ENCODE measurements around the gene UXS1.

The UXS1 gene

GRCh38 chr2:106057206-106057605 is 136.9 kb downstream of the UXS1 start:
- no peak for TF ChIP-seq LEF1 (IDR thresholded peaks at IDR 0.05; ENCODE audit: borderline replicate concordance)
- no peak for TF ChIP-seq CTBP1 (IDR thresholded peaks at IDR 0.05; ENCODE audit: borderline replicate concordance)
- no peak for TF ChIP-seq SUZ12 (IDR thresholded peaks at IDR 0.05)
- TF ChIP-seq HDGF (IDR thresholded peaks at IDR 0.05; ENCODE audit: borderline replicate concordance): no peak
- no peak for TF ChIP-seq ARNT (IDR thresholded peaks at IDR 0.05)
- TF ChIP-seq L3MBTL2 (conservative IDR thresholded peaks at IDR 0.05): no peak
- no peak for TF ChIP-seq PKNOX1 (IDR thresholded peaks at IDR 0.05)
- TF ChIP-seq ELF4 (IDR thresholded peaks at IDR 0.05): no peak
- TF ChIP-seq SP1 (IDR thresholded peaks at IDR 0.05): no peak
- no peak for TF ChIP-seq BHLHE40 (IDR thresholded peaks at IDR 0.05; ENCODE audit: borderline replicate concordance)
- TF ChIP-seq ZNF384 (IDR thresholded peaks at IDR 0.05): no peak
- no peak for TF ChIP-seq FOXM1 (IDR thresholded peaks at IDR 0.05; ENCODE audit: borderline replicate concordance)
- ChIA-PET CTCF (no interaction called here), POLR2A (no interaction called here)
- DNase-seq (ENCODE audit: extremely low spot score): no peak

- POLR2A ChIA-PET: no interaction called here
- CTCF ChIA-PET: no interaction called here
- TF ChIP-seq LEF1 (IDR thresholded peaks at IDR 0.05; ENCODE audit: borderline replicate concordance): no peak
- no peak for TF ChIP-seq SUZ12 (IDR thresholded peaks at IDR 0.05)
- no peak for TF ChIP-seq ELF4 (IDR thresholded peaks at IDR 0.05)
- TF ChIP-seq L3MBTL2 (conservative IDR thresholded peaks at IDR 0.05): no peak
- no peak for TF ChIP-seq NFRKB (IDR thresholded peaks at IDR 0.05)
Observed at GRCh38 chr2:106054880-106055655, 139.0 kb downstream of the UXS1 start.

GRCh38 chr2:106054321-106054720 is 139.8 kb downstream of the UXS1 start:
- TF ChIP-seq LEF1 (IDR thresholded peaks at IDR 0.05; ENCODE audit: borderline replicate concordance) (no peak), ZNF384 (IDR thresholded peaks at IDR 0.05) (no peak), FOXK2 (IDR thresholded peaks at IDR 0.05) (no peak), ARNT (IDR thresholded peaks at IDR 0.05) (no peak), ELF4 (IDR thresholded peaks at IDR 0.05) (no peak), TARDBP (IDR thresholded peaks at IDR 0.05) (no peak), BHLHE40 (IDR thresholded peaks at IDR 0.05; ENCODE audit: borderline replicate concordance) (no peak), FOXA1 (IDR thresholded peaks at IDR 0.05) (no peak), CTBP1 (IDR thresholded peaks at IDR 0.05; ENCODE audit: borderline replicate concordance) (no peak), PKNOX1 (IDR thresholded peaks at IDR 0.05) (no peak), NFRKB (IDR thresholded peaks at IDR 0.05) (no peak), FOXM1 (IDR thresholded peaks at IDR 0.05; ENCODE audit: borderline replicate concordance) (no peak), SP1 (IDR thresholded peaks at IDR 0.05) (no peak), SUZ12 (IDR thresholded peaks at IDR 0.05) (no peak), HDGF (IDR thresholded peaks at IDR 0.05; ENCODE audit: borderline replicate concordance) (no peak), L3MBTL2 (conservative IDR thresholded peaks at IDR 0.05) (no peak)
- CTCF ChIA-PET: no interaction called here
- POLR2A ChIA-PET: no interaction called here
- DNase-seq (ENCODE audit: extremely low spot score): no peak

More at GRCh38 chr2:106054880-106055655, 139.0 kb downstream of the UXS1 start:
- DNase-seq (ENCODE audit: extremely low spot score): no peak

- CTCF ChIA-PET: no interaction called here
- POLR2A ChIA-PET: no interaction called here
Observed at GRCh38 chr2:106053581-106053980, 140.5 kb downstream of the UXS1 start.

GRCh38 chr2:106053116-106053515 is 141.0 kb downstream of the UXS1 start:
- DNase-seq (ENCODE audit: extremely low spot score): no peak
- TF ChIP-seq ARNT (IDR thresholded peaks at IDR 0.05) (no peak), TARDBP (IDR thresholded peaks at IDR 0.05) (no peak), HDGF (IDR thresholded peaks at IDR 0.05; ENCODE audit: borderline replicate concordance) (no peak), FOXK2 (IDR thresholded peaks at IDR 0.05) (no peak), NFRKB (IDR thresholded peaks at IDR 0.05) (no peak), L3MBTL2 (conservative IDR thresholded peaks at IDR 0.05) (no peak), SP1 (IDR thresholded peaks at IDR 0.05) (no peak)
- ChIA-PET CTCF (no interaction called here), POLR2A (no interaction called here)

More at GRCh38 chr2:106053581-106053980, 140.5 kb downstream of the UXS1 start:
- no peak for DNase-seq (ENCODE audit: extremely low spot score)
- TF ChIP-seq L3MBTL2 (conservative IDR thresholded peaks at IDR 0.05) (no peak), FOXM1 (IDR thresholded peaks at IDR 0.05; ENCODE audit: borderline replicate concordance) (no peak), CTBP1 (IDR thresholded peaks at IDR 0.05; ENCODE audit: borderline replicate concordance) (no peak), NFRKB (IDR thresholded peaks at IDR 0.05) (no peak), HDGF (IDR thresholded peaks at IDR 0.05; ENCODE audit: borderline replicate concordance) (no peak), LEF1 (IDR thresholded peaks at IDR 0.05; ENCODE audit: borderline replicate concordance) (no peak), BHLHE40 (IDR thresholded peaks at IDR 0.05; ENCODE audit: borderline replicate concordance) (no peak), FOXA1 (IDR thresholded peaks at IDR 0.05) (no peak), FOXK2 (IDR thresholded peaks at IDR 0.05) (no peak), TARDBP (IDR thresholded peaks at IDR 0.05) (no peak), ELF4 (IDR thresholded peaks at IDR 0.05) (no peak), ZNF384 (IDR thresholded peaks at IDR 0.05) (no peak), SUZ12 (IDR thresholded peaks at IDR 0.05) (no peak)

- TF ChIP-seq TARDBP (IDR thresholded peaks at IDR 0.05) (no peak), CTBP1 (IDR thresholded peaks at IDR 0.05; ENCODE audit: borderline replicate concordance) (no peak), SUZ12 (IDR thresholded peaks at IDR 0.05) (no peak), LEF1 (IDR thresholded peaks at IDR 0.05; ENCODE audit: borderline replicate concordance) (no peak), SP1 (IDR thresholded peaks at IDR 0.05) (no peak), FOXK2 (IDR thresholded peaks at IDR 0.05) (no peak), NFRKB (IDR thresholded peaks at IDR 0.05) (no peak), ELF4 (IDR thresholded peaks at IDR 0.05) (no peak)
- no peak for DNase-seq (ENCODE audit: extremely low spot score)
- ChIA-PET CTCF (no interaction called here), POLR2A (no interaction called here)
Observed at GRCh38 chr2:106044859-106045258, 149.2 kb downstream of the UXS1 start.

GRCh38 chr2:106044021-106044420 is 150.1 kb downstream of the UXS1 start:
- no peak for DNase-seq (ENCODE audit: extremely low spot score)
- CTCF ChIA-PET: no interaction called here
- TF ChIP-seq L3MBTL2 (conservative IDR thresholded peaks at IDR 0.05) (no peak), FOXK2 (IDR thresholded peaks at IDR 0.05) (no peak), FOXA1 (IDR thresholded peaks at IDR 0.05) (no peak), SUZ12 (IDR thresholded peaks at IDR 0.05) (no peak), SP1 (IDR thresholded peaks at IDR 0.05) (no peak), ELF4 (IDR thresholded peaks at IDR 0.05) (no peak), FOXM1 (IDR thresholded peaks at IDR 0.05; ENCODE audit: borderline replicate concordance) (no peak), ZNF384 (IDR thresholded peaks at IDR 0.05) (no peak), NFRKB (IDR thresholded peaks at IDR 0.05) (no peak), BHLHE40 (IDR thresholded peaks at IDR 0.05; ENCODE audit: borderline replicate concordance) (no peak), TARDBP (IDR thresholded peaks at IDR 0.05) (no peak), ARNT (IDR thresholded peaks at IDR 0.05) (no peak), PKNOX1 (IDR thresholded peaks at IDR 0.05) (no peak)
- POLR2A ChIA-PET: no interaction called here

Data from HEK293T (cell line).